IMR-90 (cell line): ENCODE measurements around the gene TNPO2.

Experiments used
- CEBPB ChIP-seq: IDR thresholded peaks from 2 replicates; pipeline ENCODE4 v1.6.1; 2012; ENCODE audit warnings: low read depth, low read length, improper control_type of control experiment
- CTCF ChIP-seq: conservative IDR thresholded peaks from 2 replicates; pipeline ENCODE4 v1.5.1; 2012; ENCODE audit warnings: mild to moderate bottlenecking, low read depth, low read length, improper control_type of control experiment
- FOS ChIP-seq: fragments of 150-350 bp; IDR thresholded peaks from 2 replicates; pipeline ENCODE4 v1.6.1; 2016; ENCODE audit warnings: low read depth, low read length
- MAFK ChIP-seq: IDR thresholded peaks from 2 replicates; pipeline ENCODE4 v1.6.1; 2012; ENCODE audit warnings: low read depth, low read length, improper control_type of control experiment
- MAZ ChIP-seq: IDR thresholded peaks from 2 replicates; pipeline ENCODE4 v1.6.1; 2012; ENCODE audit warnings: low read depth, mild to moderate bottlenecking, low read length, improper control_type of control experiment, moderate library complexity, borderline replicate concordance
- MXI1 ChIP-seq: IDR thresholded peaks from 2 replicates; pipeline ENCODE4 v1.6.1; 2012; ENCODE audit warnings: low read depth, mild to moderate bottlenecking, low read length, moderate library complexity, borderline replicate concordance
- POLR2A ChIP-seq: IDR thresholded peaks from 2 replicates; pipeline ENCODE4 v1.6.1; 2012; ENCODE audit warnings: mild to moderate bottlenecking, low read depth, low read length
- RAD21 ChIP-seq: IDR thresholded peaks from 2 replicates; pipeline ENCODE4 v1.6.1; 2012; ENCODE audit warnings: low read length, improper control_type of control experiment

DNA sequence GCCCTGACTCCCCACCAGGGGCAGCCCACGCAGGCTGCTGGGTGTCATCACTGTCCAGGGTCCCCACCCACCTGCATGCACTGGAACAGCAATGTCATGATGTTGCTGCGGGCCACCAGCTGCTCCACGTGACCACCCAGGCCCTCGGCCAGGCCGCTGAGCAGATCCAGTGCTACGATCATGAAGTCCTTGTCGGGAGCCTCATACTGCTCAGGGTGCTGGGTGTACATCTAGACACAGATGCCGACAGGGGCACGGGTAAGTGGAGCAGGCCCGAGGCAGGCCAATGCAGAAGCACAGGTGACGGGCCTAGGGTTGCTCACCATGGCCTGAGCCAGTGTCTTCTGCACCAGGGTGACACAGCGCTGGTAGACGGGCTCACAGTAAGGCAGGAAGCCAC lies 18.6 kb downstream of the TNPO2 start:
- no peak for TF ChIP-seq CTCF
- no peak for TF ChIP-seq MAFK
- no peak for TF ChIP-seq CEBPB
- no peak for TF ChIP-seq POLR2A
- no peak for TF ChIP-seq MXI1
- no peak for TF ChIP-seq RAD21
- no peak for TF ChIP-seq MAZ
- no peak for TF ChIP-seq FOS
